GM12801 (cell line): Measurements from ENCODE around the gene SULT1A4.
"Not testable (repeated sequence)": the region's sequence is repeated elsewhere in the genome, so short reads cannot be mapped to it uniquely, and the experiment has no call there.

Source experiments
- TF ChIP-seq, protein P1 (sequence below): IDR thresholded peaks from one replicate; pipeline ENCODE4 v1.5.1; 2011; ENCODE audit warnings: control low read depth; ENCODE audit not compliant: insufficient read length; ENCODE audit errors: extremely low read depth

Gene SULT1A4

DNA sequence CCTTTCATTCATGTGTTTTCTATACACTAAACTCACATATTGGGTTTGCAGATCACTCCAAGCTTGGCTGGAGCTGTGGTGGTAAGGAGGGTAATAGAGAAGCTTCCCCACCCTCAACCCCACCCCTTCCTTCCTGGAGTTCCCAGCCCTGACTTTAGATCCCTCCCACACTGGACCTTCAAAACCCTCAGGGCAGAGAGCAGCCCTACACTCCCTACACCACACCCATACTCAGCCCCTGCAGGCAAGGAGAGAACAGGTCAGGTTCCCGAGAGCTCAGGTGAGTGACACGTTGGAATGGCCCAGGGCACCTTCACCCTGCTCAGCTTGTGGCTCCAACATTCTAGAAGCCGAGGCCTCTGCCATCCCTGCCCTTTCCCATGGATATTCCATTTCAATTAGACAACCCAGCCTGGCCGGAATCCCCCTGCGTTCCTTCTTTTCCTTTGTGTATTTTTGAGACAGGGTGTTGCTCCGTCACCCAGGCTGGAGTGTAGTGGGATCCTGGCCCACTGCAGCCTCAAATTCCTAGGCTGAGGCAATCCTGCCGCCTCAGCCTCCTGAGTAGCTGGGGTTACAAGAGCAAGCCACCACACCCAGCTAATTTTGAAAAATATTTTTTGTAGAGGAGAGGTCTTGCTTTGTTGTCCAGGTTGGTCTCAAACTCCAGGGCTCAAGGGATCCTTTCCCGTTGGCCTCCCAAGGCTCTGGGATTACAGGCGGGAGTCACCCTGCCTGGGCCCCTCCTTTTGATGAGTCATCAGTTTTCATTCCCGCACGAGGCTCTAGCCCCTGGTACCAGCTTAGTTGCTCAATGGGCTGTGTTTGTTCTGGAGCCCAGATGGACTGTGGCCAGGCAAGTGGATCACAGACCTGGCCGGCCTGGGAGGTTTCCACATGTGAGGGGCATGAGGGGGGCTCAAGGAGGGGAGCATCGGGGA is at the start of gene SULT1A4:
Gene SULT1A4 (plus strand): TSS at position 208 of the 941 bp plus-strand sequence. CDS start 1,473 bp downstream, outside the sequence.
- TF ChIP-seq, protein P1, sequence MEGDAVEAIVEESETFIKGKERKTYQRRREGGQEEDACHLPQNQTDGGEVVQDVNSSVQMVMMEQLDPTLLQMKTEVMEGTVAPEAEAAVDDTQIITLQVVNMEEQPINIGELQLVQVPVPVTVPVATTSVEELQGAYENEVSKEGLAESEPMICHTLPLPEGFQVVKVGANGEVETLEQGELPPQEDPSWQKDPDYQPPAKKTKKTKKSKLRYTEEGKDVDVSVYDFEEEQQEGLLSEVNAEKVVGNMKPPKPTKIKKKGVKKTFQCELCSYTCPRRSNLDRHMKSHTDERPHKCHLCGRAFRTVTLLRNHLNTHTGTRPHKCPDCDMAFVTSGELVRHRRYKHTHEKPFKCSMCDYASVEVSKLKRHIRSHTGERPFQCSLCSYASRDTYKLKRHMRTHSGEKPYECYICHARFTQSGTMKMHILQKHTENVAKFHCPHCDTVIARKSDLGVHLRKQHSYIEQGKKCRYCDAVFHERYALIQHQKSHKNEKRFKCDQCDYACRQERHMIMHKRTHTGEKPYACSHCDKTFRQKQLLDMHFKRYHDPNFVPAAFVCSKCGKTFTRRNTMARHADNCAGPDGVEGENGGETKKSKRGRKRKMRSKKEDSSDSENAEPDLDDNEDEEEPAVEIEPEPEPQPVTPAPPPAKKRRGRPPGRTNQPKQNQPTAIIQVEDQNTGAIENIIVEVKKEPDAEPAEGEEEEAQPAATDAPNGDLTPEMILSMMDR: not testable (repeated sequence)

- TF ChIP-seq, protein P1: not testable (repeated sequence)
Measured at GRCh38 chr16:29454269-29454668, 5.4 kb upstream of the SULT1A4 start, which contains the start of the genes BOLA2 and SLX1B. Gene BOLA2, minus strand, starts transcription at chr16:29454351. Its CDS starts 98 bp downstream, at chr16:29454253. Gene SLX1B, plus strand, starts transcription at chr16:29454533.

DNA sequence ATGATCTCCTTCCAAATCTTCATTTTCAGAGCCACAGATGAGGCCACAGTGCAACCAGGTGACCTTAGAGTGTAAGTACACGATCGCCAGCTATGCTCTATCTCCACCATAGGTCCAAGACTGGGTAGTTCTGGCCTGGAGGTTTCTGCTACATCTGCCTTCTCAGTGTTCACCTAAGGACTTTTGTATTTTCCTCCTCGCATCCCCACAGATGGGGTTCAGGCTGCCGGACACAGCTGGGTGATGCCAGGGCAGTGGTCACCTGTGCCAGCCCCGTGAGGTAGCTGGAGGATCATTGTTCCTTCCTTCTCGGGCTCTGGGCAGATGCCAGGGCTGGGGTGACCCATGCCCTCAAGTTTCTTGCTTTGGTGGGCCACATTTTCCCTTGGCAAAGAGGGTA is 46.6 kb downstream of the SULT1A4 start, which contains the start of gene NPIPB12:
Gene NPIPB12 (minus strand): TSS at position 101 of the 400 bp plus-strand sequence.
- TF ChIP-seq, protein P1: not testable (repeated sequence)
